ENCODE results near the gene ARMH2.
A peak's percentile ranks its signal among the peaks of the same experiment; 100 is the strongest.
"Not testable (repeated sequence)": the region's sequence is repeated elsewhere in the genome, so short reads cannot be mapped to it uniquely, and the experiment has no call there.

Gene ARMH2

GRCh38 chr6:24809728-24810127 is 11.0 kb upstream of the ARMH2 start:
- DNase-seq = no peak

GRCh38 chr6:24807584-24807983 is 8.9 kb upstream of the ARMH2 start:
- DNase-seq = no peak

GRCh38 chr6:24802271-24803059 is 3.7 kb upstream of the ARMH2 start:
- DNase-seq = no peak

GRCh38 chr6:24799541-24799915 is 811 bp upstream of the ARMH2 start:
- no peak for DNase-seq

- DNase-seq = no peak
These were observed 1.0 kb downstream of the ARMH2 start for GRCh38 chr6:24797596-24798216.

GRCh38 chr6:24796616-24797290 is 2.0 kb downstream of the ARMH2 start:
- DNase-seq = no peak

- no peak for DNase-seq
These were observed 3.6 kb downstream of the ARMH2 start for GRCh38 chr6:24795106-24795505.

GRCh38 chr6:24788031-24788665 is 10.6 kb downstream of the ARMH2 start:
- DNase-seq = no peak

- no peak for DNase-seq
These were observed 18.5 kb downstream of the ARMH2 start for GRCh38 chr6:24780206-24780605.

- DNase-seq = no peak
These were observed 19.2 kb downstream of the ARMH2 start for GRCh38 chr6:24779416-24780016.

GRCh38 chr6:24778878-24779277 is 19.8 kb downstream of the ARMH2 start:
- DNase-seq = no peak

GRCh38 chr6:24778121-24778520 is 20.6 kb downstream of the ARMH2 start:
- no peak for DNase-seq

- DNase-seq = no peak
These were observed 21.5 kb downstream of the ARMH2 start for GRCh38 chr6:24777227-24777626.

GRCh38 chr6:24775520-24776058 is 23.1 kb downstream of the ARMH2 start:
- DNase-seq = peak in 1 of 2 donors; percentile 8

GRCh38 chr6:24774696-24775519 is 23.8 kb downstream of the ARMH2 start, which contains the start of gene GMNN:
Gene GMNN (plus strand): TSS chr6:24774937. CDS start chr6:24777247, 2,310 bp downstream.
- peak; percentile 98 for DNase-seq

GRCh38 chr6:24768361-24768760 is 30.4 kb downstream of the ARMH2 start:
- no peak for DNase-seq

- DNase-seq = peak; percentile 28 to 80
These were observed 31.8 kb downstream of the ARMH2 start for GRCh38 chr6:24766680-24767462.

- not testable (repeated sequence) for DNase-seq
These were observed 32.7 kb downstream of the ARMH2 start for GRCh38 chr6:24765968-24766367.

- not testable (repeated sequence) for DNase-seq
These were observed 33.6 kb downstream of the ARMH2 start for GRCh38 chr6:24764833-24765828.

All from inflammatory macrophage (primary cell).